GM21360 (cell line): ENCODE data around the gene RAB31.

Experiments
- ATAC-seq: cut with Tn5 transposase; IDR thresholded peaks from one replicate; pipeline ENCODE4 v1.9.1; 2021; ENCODE audit warnings: mild to moderate bottlenecking, moderate library complexity; ENCODE audit not compliant: unreplicated experiment

Gene RAB31

DNA sequence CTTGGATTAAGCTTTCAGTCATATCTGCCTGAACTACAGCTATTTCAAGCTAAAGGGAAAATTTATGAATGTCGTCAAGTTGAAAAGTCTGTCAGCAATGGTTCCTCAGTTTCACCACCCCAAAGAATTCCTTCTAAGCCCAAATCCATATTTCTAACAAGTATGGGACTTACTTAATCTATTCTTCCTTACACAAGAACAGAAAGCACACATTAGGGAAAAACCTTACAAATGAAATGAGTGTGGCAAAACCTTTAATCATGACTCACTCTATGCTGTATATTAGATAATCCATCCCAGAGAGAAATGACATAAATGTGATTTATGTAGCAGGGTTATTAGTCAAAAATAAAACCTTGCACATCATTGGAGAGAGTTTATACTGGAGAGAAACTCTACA is 78.9 kb downstream of the RAB31 start:
- ATAC-seq, result no peak

DNA sequence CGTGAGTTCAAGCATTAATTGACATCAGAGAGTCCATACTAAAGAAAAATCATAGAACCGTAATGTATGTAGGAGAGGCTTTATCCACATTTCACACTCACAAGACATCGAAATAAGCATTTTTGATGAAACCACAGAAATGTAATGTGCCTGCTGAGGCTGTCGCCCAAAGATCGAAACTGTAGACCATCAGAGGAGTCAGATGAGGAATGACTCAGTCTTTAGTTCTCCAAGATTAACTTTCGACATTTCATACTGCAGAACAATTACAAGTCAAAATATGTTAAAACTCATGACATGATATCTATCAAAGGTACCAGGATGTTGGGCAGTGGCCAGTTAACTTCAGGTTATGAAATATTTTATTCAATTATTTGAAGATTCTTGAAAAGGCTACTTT is 79.6 kb downstream of the RAB31 start:
- ATAC-seq, result no peak

DNA sequence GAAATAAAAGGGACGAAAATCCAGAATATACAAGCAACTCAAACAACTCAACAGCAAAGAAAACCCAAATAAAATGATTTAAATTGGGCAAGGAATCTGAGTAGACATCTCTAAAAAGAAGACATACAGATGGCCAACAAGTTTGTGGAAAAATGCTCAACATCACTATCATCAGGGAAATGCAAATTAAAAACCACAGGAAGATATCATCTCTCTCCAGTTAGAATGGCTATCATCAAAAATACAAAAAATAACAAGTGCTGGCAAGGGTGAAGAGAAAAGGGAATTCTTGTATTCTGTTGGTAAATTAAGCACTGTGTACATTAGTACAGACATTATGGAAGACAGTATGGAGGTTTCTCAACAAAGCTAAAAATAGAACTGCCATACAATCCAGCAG is 80.0 kb downstream of the RAB31 start:
- no peak for ATAC-seq

DNA sequence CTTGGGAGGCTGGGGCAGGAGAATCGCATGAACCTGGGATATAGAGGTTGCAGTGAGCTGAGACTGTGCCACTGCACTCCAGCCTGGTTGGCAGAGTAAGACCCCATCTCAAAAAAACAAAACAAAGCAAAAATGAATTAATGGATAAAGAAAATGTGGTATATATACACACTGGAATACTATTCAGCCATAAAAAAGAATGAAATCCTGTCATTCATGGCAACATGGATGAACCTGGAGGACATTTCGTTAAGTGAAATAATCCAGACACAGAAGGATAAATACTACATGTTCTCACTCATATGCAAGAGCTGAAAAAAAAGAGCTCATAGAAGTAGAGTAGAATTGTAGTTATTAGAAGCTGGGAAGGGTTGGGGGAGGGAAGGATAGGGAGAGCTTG is 80.8 kb downstream of the RAB31 start:
- ATAC-seq, result no peak

DNA sequence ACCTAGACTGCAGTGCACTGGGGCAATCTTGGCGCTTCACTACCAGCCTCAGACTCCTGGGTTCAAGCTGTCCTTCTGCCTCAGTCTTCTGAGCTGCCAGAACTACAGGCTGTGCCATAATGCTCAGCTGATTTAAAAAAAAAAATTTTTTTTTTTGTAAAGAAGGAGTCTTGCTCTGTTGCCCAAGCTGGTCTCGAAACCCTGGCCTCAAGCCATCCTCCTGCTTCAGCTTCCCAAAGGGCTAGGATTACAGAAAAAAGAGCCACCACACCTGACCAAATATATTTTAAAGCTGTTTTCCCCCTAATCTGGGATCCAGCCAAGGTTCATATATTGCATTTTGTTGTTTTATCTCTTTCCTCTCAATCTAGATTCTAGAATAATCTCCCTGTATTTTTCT is 82.2 kb downstream of the RAB31 start:
- no peak for ATAC-seq

DNA sequence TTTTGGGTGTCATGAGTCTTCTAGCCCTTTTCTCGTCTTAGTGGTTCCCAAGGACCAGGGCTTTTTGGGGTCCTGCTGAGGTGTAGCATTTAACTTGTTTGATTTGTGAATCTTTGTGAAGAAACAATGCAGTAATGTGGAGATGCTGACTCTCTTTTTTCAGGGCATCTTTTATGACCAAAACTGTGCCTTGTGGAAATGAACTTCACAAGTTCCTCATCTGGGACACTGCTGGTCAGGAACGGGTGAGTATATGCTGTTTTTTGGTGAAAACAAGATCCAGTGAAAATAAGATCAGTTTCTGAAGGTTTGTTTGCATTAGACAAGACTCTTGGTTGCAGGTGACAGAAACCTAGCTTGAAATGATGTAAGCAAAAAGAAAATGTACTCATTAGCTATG is 83.9 kb downstream of the RAB31 start:
- ATAC-seq, result no peak

GRCh38 chr18:9792565-9793245 is 84.6 kb downstream of the RAB31 start:
- ATAC-seq, result no peak

DNA sequence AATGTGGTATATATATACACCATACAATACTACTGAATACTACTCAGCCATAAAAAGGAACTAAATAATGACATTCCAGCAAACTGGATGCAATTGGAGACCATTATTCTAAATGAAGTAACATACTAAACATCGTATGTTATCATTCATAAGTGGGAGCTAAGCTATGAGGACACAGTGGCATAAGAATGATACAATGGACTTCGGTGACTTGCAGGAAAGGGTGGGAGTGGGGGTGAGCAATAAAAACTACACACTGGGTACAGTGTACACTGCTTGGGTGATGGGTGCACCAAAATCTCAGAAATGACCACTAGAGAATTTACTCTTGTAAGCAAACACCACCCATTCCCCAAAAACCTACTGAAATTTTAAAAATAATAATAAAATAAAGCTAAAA is 87.9 kb downstream of the RAB31 start:
- ATAC-seq, result no peak

- ATAC-seq, result no peak
Measured at GRCh38 chr18:9796935-9797549, 88.9 kb downstream of the RAB31 start.

DNA sequence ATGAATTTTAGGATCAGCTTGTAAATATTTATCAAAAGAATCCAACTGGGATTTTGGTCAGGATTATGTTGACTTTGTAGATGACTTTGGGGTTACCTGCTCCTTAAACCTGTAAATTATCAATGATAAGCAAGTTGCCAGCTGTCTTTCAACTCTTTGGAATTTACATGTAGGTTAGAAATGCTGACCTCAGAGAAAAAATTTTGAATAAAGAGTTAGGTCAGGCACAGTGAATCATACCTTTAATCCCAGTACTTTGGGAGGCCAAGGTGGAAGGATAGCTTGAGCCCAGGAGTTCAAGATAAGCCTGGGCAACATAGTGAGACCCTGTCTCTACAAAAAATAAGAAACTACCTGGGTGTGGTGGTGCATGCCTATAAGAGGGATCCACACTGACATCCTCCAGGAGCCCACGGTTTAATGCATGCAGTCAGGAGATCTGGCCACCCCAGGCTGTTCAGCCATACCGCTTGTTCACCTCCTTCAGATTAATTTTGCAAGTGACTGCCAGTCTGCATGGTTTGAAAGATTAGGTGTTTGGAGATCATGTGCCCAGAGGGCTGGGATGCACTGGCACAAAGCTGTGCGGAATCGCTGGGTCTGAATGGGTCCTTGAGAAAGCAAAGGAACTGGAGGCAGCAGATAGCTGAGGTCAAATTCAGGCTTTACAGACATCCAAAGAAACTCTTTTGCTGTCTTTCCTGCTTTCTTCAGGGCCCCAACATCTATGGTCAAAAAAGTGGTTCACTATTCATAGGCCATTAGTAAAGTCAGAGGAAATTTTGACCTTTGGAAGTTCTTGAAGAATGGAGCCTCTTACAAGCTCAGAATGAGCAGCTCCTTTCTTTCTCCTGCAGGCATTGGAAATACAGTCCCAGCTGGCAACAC is 94.3 kb downstream of the RAB31 start:
- ATAC-seq, result no peak

GRCh38 chr18:9803063-9803697 is 95.1 kb downstream of the RAB31 start:
- no peak for ATAC-seq

DNA sequence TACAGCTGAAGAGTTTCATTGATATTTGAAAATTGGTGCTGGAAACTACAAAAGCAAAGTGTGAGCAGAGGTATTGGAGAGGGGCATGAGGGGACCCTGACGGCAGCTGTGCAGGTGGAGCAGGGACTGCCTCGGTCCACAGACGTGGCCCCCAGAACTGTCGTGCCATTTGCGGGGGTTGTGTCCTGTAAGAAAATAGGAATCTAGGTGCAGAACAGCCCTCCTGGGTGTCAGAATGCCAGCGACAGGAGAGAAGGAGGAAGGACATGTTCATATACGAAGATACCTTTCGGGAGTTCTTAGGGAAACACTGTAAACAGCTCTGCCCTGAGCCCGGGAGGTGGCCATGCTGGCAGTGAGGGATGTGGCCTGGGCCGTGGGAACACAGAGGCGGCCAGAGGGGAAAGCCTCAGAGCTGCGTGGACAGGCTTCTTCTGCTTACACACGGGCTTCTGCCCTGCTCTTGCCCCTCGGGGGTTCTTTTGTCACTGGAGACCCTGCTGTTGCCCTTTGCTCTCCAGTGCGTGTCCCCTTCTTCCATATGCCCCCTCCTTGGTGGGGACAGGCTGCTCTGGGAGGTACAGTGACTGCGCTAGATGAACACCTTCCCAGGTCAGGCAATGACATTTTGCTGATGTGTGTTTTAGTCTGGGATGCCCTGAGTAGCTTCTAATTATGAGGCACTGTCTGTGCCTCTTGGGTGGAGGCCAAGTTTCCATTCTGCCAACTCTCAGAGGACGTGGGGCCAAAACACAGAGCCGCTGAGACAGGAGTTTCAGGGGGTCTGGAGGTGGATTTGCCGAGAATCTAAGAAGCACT is 95.8 kb downstream of the RAB31 start:
- ATAC-seq, result no peak

- ATAC-seq, result no peak
Measured at GRCh38 chr18:9804517-9805104, 96.5 kb downstream of the RAB31 start.

GRCh38 chr18:9806905-9807304 is 98.8 kb downstream of the RAB31 start:
- no peak for ATAC-seq

DNA sequence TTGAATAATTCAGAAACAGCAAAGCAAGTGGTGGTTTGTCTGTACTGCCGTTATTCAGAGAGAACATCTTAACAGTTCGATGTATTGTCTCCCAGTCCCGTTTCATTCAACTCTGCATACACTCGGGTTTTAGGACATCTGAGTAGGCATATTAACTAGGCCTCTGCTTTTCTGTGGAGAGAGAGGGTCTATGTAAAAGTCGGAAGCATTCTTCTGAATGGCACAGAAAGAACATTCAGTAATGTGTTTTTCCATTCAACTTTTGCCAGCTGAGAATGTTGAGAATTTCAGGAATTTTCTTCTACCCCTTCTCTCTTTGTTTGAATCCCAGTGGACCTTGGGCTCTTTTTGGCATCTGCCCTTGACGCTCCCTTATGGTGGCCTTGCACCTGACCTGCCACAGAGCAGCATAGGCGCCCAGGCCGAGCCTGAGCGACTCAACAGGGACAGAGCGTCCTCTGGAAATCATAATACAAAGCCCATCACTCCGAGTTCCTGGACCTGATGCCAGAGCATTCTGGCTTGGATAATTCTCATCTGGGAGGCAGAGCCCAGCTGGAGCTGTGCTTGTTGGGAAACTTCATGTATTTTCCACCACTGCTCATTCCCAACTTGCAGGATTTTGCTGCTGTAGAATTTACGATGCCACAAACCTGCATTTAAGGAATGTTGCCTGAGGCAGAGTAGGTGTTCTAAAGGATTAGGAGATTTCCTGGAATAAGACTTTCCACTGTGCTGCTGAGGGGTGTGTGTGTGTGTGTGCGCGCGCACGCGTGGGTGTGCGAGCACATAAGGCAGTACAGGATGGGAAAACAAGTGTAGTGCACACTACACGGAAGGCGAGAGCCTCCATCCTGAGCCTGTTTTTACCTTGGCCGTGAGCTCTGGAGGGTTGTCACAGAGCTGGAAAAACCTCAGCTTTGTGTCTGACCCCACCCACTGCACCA is 100.5 kb downstream of the RAB31 start:
- no peak for ATAC-seq

- ATAC-seq, result no peak
Measured at GRCh38 chr18:9809697-9810096, 101.6 kb downstream of the RAB31 start.

DNA sequence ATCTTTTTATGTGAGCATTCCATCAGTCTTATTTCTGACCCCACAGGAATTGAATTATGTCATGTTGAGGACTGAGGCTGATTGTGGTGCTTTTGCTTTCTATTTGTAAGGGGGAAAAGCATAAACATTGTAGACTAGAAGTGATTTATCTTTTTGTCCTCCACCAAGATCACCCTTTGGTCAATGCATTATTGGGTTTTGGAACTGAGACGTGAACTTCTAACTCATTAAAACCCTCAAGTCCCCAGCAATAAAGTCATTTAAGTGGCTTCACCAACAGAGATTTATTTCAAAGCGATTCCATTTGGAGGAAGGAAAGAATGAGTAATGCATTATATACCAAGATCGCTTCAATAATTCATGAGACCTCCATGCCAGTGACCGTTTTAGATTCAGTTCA is 102.2 kb downstream of the RAB31 start:
- ATAC-seq, result no peak

DNA sequence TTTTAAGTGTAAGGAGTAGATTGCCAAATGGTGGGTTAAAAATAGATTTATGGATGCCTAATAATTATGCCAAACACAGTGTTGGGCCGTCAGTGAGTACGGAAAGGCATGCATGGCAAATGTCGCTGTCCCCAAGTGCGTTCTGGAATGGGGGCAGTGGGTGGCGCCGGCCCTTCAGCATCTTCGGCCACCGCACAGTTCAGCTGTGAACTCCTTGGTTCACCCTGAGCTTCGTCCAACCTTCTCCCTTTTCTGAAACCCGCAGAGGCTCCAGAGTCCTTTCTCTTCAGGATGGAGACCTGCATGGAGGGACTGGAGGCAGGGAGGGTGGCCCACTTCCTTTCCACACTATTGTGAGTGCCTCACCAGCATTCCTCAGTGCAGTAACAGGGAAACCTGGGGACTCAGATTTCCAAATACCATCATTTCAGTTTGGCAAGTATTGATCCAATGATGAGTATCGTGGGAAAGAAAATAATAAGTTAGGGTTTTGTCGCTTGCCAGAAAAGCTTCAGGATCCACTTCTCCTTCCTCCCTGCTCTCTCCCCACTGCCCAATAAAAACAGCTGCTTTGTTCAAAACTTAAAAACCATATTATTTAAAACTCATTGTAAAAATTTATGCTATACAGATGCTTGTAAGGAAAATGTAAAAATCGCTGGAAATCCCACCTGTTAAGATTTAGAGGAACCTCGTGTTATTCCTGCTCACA is 103.0 kb downstream of the RAB31 start:
- ATAC-seq, result no peak

DNA sequence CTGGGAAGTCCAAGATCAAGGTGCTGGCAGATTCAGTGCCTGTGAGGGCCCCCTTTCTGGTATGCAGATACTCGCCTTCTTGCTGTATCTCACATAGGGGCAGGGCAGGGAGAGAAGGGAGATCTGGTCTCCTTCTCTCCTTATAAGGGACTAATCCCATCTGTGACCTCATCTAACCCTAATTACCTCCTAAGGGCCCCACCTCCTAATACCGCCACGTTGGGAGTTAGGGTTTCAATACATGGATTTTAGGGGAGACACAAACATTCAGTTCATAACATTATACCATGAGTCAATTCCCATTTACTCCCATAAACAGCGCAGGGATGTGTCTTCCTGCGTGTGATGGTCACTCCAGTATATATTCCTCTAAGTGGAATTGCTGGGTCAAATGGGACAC is 103.9 kb downstream of the RAB31 start:
- no peak for ATAC-seq
